IMR-90 (cell line): Measurements from ENCODE around the gene IFITM10. TPM values are rescaled to one million over a fixed set of nuclear protein-coding genes. Genes with fewer than 3 reads are reported as not detected.

Source experiments
- ATAC-seq: fragments of 200-7000 bp; cut with Tn5 transposase; 2 replicates; pipeline ENCODE4 v1.9.1; 2020; ENCODE audit warnings: low read depth, mild to moderate bottlenecking, moderate library complexity
- BruUV-seq: library from RNA; stranded (reverse); fragments of 400-500 nt; replicated peaks from 2 replicates; lab custom pipeline; 2021; lab: Mats Ljungman, UMichigan
- CTCF ChIA-PET: fragments of 300-600 bp; formaldehyde crosslinking; extraction: SDS; loops from one replicate; lab custom pipeline; 2021; ENCODE audit warnings: antibody characterized with exemption; lab: Yijun Ruan, JAX
- POLR2A ChIA-PET: fragments of 300-600 bp; sonication (Branson Sonifier 250); formaldehyde crosslinking; loops from one replicate; lab custom pipeline; 2022; ENCODE audit warnings: antibody characterized with exemption; ENCODE audit not compliant: unreplicated experiment; lab: Charles Lee
- DNase-seq: peaks from one replicate; pipeline ENCODE4 v3.0.0; 2013
- H2AFZ ChIP-seq: replicated peaks from 2 replicates; pipeline ENCODE3; 2013; ENCODE audit warnings: low read length, mild to moderate bottlenecking; ENCODE audit not compliant: poor library complexity
- H2AK5ac ChIP-seq: 2 replicates; pipeline ENCODE4 v1.6.1; 2013; ENCODE audit warnings: low read depth, low read length, inconsistent platforms
- H2AK9ac ChIP-seq: replicated peaks from 2 replicates; pipeline ENCODE3; 2013; ENCODE audit warnings: mild to moderate bottlenecking, low read depth, low read length, moderate library complexity; ENCODE audit not compliant: poor library complexity
- H2BK120ac ChIP-seq: 2 replicates; pipeline ENCODE4 v1.6.1; 2013; ENCODE audit warnings: low read depth, low read length, inconsistent platforms
- H2BK15ac ChIP-seq: 3 replicates; pipeline ENCODE4 v1.6.1; 2013; ENCODE audit warnings: low read depth, low read length, inconsistent platforms
- H2BK20ac ChIP-seq: 2 replicates; pipeline ENCODE4 v1.6.1; 2013; ENCODE audit warnings: low read depth, mild to moderate bottlenecking, inconsistent platforms, low read length, moderate library complexity
- H2BK5ac ChIP-seq: 2 replicates; pipeline ENCODE4 v1.6.1; 2013; ENCODE audit warnings: mild to moderate bottlenecking, low read depth, low read length, inconsistent platforms; ENCODE audit not compliant: poor library complexity, severe bottlenecking
- H3K14ac ChIP-seq: replicated peaks from 2 replicates; pipeline ENCODE4 v1.6.1; 2013; ENCODE audit warnings: low read depth, low read length, inconsistent platforms
- H3K18ac ChIP-seq: 2 replicates; pipeline ENCODE4 v1.6.1; 2013; ENCODE audit warnings: low read depth, low read length, control low read depth
- H3K23ac ChIP-seq: 2 replicates; pipeline ENCODE4 v1.6.1; 2013; ENCODE audit warnings: low read depth, low read length, inconsistent platforms
- H3K27ac ChIP-seq: 2 replicates; pipeline ENCODE4 v1.5.1; 2013; ENCODE audit warnings: mild to moderate bottlenecking, control low read depth, low read length; ENCODE audit not compliant: insufficient read depth
- H3K27me3 ChIP-seq: 2 replicates; pipeline ENCODE4 v1.6.1; 2013; ENCODE audit warnings: low read length; ENCODE audit not compliant: control insufficient read depth, insufficient read depth
- H3K36me3 ChIP-seq: 2 replicates; pipeline ENCODE4 v1.6.1; 2013; ENCODE audit warnings: low read length, mixed read lengths; ENCODE audit not compliant: control insufficient read depth, insufficient read depth
- H3K4ac ChIP-seq: 2 replicates; pipeline ENCODE4 v1.6.1; 2013; ENCODE audit warnings: low read depth, low read length, inconsistent platforms
- H3K4me1 ChIP-seq: 2 replicates; pipeline ENCODE4 v1.6.1; 2013; ENCODE audit warnings: low read length, mixed read lengths; ENCODE audit not compliant: control insufficient read depth, insufficient read depth
- H3K4me2 ChIP-seq: 2 replicates; pipeline ENCODE4 v1.6.1; 2013; ENCODE audit warnings: low read depth, mild to moderate bottlenecking, control low read depth, low read length, moderate library complexity
- H3K4me3 ChIP-seq: 2 replicates; pipeline ENCODE4 v1.5.1; 2013; ENCODE audit warnings: low read depth, mild to moderate bottlenecking, control low read depth, low read length, moderate library complexity; ENCODE audit not compliant: insufficient read depth
- H3K56ac ChIP-seq: 2 replicates; pipeline ENCODE4 v1.6.1; 2013; ENCODE audit warnings: low read length, inconsistent platforms; ENCODE audit not compliant: insufficient read depth; ENCODE audit errors: extremely low read depth
- H3K79me1 ChIP-seq, 2 experiments: 2 replicates each; pipeline ENCODE4 v1.6.1; 2013; ENCODE audit warnings: low read length in 2 of 2, inconsistent platforms in 1 of 2, low read depth in 1 of 2
- H3K9ac ChIP-seq: 2 replicates; pipeline ENCODE4 v1.6.1; 2013; ENCODE audit warnings: low read depth, low read length, control low read depth
- H3K9me1 ChIP-seq: 2 replicates; pipeline ENCODE4 v1.6.1; 2013; ENCODE audit warnings: low read length, inconsistent platforms; ENCODE audit not compliant: insufficient read depth
- H3K9me3 ChIP-seq: 2 replicates; pipeline ENCODE4 v1.6.1; 2013; ENCODE audit warnings: low read length; ENCODE audit not compliant: control insufficient read depth, insufficient read depth
- H4K20me1 ChIP-seq: 2 replicates; pipeline ENCODE4 v1.6.1; 2013; ENCODE audit warnings: low read length, inconsistent platforms; ENCODE audit not compliant: insufficient read depth
- H4K5ac ChIP-seq: 2 replicates; pipeline ENCODE4 v1.6.1; 2013; ENCODE audit warnings: mild to moderate bottlenecking, low read depth, low read length, control low read depth
- H4K8ac ChIP-seq, 2 experiments: 2 replicates each; pipeline ENCODE4 v1.6.1; 2013; ENCODE audit warnings: low read depth in 2 of 2, low read length in 2 of 2, control low read depth in 1 of 2, inconsistent platforms in 1 of 2
- H4K91ac ChIP-seq: 2 replicates; pipeline ENCODE4 v1.6.1; 2013; ENCODE audit warnings: low read depth, low read length, inconsistent platforms; ENCODE audit not compliant: insufficient read depth
- BHLHE40 ChIP-seq: fragments of 150-350 bp; IDR thresholded peaks from 2 replicates; pipeline ENCODE4 v1.6.1; 2016; ENCODE audit warnings: mild to moderate bottlenecking, low read depth, low read length
- CHD1 ChIP-seq: IDR thresholded peaks from 2 replicates; pipeline ENCODE4 v1.6.1; 2012; ENCODE audit warnings: low read depth, low read length, improper control_type of control experiment
- FOS ChIP-seq: fragments of 150-350 bp; IDR thresholded peaks from 2 replicates; pipeline ENCODE4 v1.6.1; 2016; ENCODE audit warnings: low read depth, low read length
- MAFK ChIP-seq: IDR thresholded peaks from 2 replicates; pipeline ENCODE4 v1.6.1; 2012; ENCODE audit warnings: low read depth, low read length, improper control_type of control experiment
- MAZ ChIP-seq: IDR thresholded peaks from 2 replicates; pipeline ENCODE4 v1.6.1; 2012; ENCODE audit warnings: low read depth, mild to moderate bottlenecking, low read length, improper control_type of control experiment, moderate library complexity, borderline replicate concordance
- NFE2L2 ChIP-seq: fragments of 150-350 bp; IDR thresholded peaks from 2 replicates; pipeline ENCODE4 v1.6.1; 2016; ENCODE audit warnings: low read depth, mild to moderate bottlenecking, low read length
- POLR2A ChIP-seq: IDR thresholded peaks from 2 replicates; pipeline ENCODE4 v1.6.1; 2012; ENCODE audit warnings: mild to moderate bottlenecking, low read depth, low read length
- RAD21 ChIP-seq: IDR thresholded peaks from 2 replicates; pipeline ENCODE4 v1.6.1; 2012; ENCODE audit warnings: low read length, improper control_type of control experiment
- RCOR1 ChIP-seq: IDR thresholded peaks from 2 replicates; pipeline ENCODE4 v1.6.1; 2012; ENCODE audit warnings: mild to moderate bottlenecking, low read length, improper control_type of control experiment; ENCODE audit not compliant: insufficient replicate concordance
- RFX5 ChIP-seq: IDR thresholded peaks from 2 replicates; pipeline ENCODE4 v1.8.0; 2012; ENCODE audit warnings: low read depth, mild to moderate bottlenecking, low read length, moderate library complexity
- SMC3 ChIP-seq: fragments of 150-350 bp; IDR thresholded peaks from 2 replicates; pipeline ENCODE4 v1.6.1; 2016; ENCODE audit warnings: low read depth, mild to moderate bottlenecking, antibody characterized with exemption, low read length, moderate library complexity
- WGBS, 2 experiments: methylation state at CpG; one replicate each; pipeline versions ENCODE4 v1.1.5 to v1.1.7; 2013; ENCODE audit warnings: missing lambda C conversion rate in 2 of 2; ENCODE audit not compliant: insufficient read length in 1 of 2; ENCODE audit errors: extremely low coverage in 2 of 2; 5-methylcytosine and 5-hydroxymethylcytosine counted together
- dilution Hi-C: fragments of 300-500 bp; cut with HindIII; formaldehyde crosslinking; loops from one replicate; pipeline ENCODE4 v1.14.3; 2018; ENCODE audit warnings: low sequenced_read_pairs; ENCODE audit not compliant: unreplicated experiment
- in situ Hi-C: fragments of 300-500 bp; cut with MboI; formaldehyde crosslinking; loops from 3 replicates; pipeline ENCODE4 v1.14.3; 2019; ENCODE audit warnings: low sequenced_read_pairs, inconsistent platforms, mixed read lengths
- intact Hi-C: fragments of 100-400 bp; cut with micrococcal nuclease; formaldehyde crosslinking; loops from 2 replicates; pipeline ENCODE4 v1.10.0; 2022
- polyA plus RNA-seq, 3 experiments: library from polyadenylated mRNA; depleted of rRNA; stranded (reverse); fragments of >200 nt; gene quantifications; 2 replicates each; pipeline ENCODE4 v1.2.3, GENCODE V29; 2012; ENCODE audit warnings: low replicate concordance in 1 of 3
- total RNA-seq: library from RNA; depleted of rRNA; stranded (reverse); fragments of >200 nt; gene quantifications from 2 replicates; pipeline ENCODE4 v1.2.3, GENCODE V29; 2012
- TF ChIP-seq, protein P1 (sequence below): fragments of 150-350 bp; IDR thresholded peaks from 2 replicates; pipeline ENCODE4 v1.6.1; 2016; ENCODE audit warnings: low read depth, mild to moderate bottlenecking, low read length, moderate library complexity, borderline replicate concordance
- TF ChIP-seq, protein P2 (sequence below): fragments of 150-350 bp; IDR thresholded peaks from 2 replicates; pipeline ENCODE4 v1.6.1; 2017; ENCODE audit warnings: mild to moderate bottlenecking, antibody characterized with exemption, low read length, low read depth
- TF ChIP-seq, protein P3 (sequence below): conservative IDR thresholded peaks from 2 replicates; pipeline ENCODE4 v1.5.1; 2012; ENCODE audit warnings: mild to moderate bottlenecking, low read depth, low read length, improper control_type of control experiment

Gene IFITM10
- total and polyA plus RNA-seq, 2 of the 4 experiments (the other 2 are of a cell fraction): 0.15 to 0.18 TPM

DNA sequence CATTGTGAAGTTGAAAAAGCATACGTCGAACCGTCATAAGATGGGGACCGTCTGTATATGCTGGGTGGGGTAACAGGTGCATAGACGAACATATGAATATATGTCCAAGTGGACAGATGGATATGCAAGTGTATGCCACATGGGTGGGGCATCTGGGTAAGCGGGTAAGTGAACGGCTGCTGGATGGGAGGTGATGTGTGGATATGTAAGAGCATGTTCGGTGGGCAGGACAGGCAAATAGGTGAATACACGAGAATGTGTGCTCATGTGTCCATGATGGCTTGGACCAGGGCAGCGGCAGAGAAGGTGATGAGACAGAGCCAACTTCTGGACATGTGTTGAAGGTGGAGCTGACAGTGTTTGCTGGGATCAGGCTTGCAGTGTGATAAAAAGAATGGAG is 12.0 kb downstream of the IFITM10 start:
- peaks cover 45% of the 10 kb centered on the region for H3K27me3 ChIP-seq
- H3K23ac ChIP-seq: no peak overlapping the region
- no peak overlapping the region for H3K4ac ChIP-seq
- dilution Hi-C loops (no loop called here), in situ Hi-C loops (no loop called here), intact Hi-C loops (no loop called here)
- H4K8ac ChIP-seq: no peak overlapping the region
- H3K4me3 ChIP-seq: no peak overlapping the region
- no peak overlapping the region for H3K18ac ChIP-seq
- no peak overlapping the region for H3K56ac ChIP-seq
- no peaks in the 10 kb centered on the region for H3K9me1 ChIP-seq
- no peak for DNase-seq
- H3K9ac ChIP-seq: no peak overlapping the region
- 83% methylated on average over 10 of the region's 10 CpGs; no CpG with 5 or more reads in 1 of the 2 experiments for WGBS, 2 experiments
- TF ChIP-seq, protein P1, sequence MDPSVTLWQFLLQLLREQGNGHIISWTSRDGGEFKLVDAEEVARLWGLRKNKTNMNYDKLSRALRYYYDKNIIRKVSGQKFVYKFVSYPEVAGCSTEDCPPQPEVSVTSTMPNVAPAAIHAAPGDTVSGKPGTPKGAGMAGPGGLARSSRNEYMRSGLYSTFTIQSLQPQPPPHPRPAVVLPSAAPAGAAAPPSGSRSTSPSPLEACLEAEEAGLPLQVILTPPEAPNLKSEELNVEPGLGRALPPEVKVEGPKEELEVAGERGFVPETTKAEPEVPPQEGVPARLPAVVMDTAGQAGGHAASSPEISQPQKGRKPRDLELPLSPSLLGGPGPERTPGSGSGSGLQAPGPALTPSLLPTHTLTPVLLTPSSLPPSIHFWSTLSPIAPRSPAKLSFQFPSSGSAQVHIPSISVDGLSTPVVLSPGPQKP: no peak
- TF ChIP-seq, protein P2, sequence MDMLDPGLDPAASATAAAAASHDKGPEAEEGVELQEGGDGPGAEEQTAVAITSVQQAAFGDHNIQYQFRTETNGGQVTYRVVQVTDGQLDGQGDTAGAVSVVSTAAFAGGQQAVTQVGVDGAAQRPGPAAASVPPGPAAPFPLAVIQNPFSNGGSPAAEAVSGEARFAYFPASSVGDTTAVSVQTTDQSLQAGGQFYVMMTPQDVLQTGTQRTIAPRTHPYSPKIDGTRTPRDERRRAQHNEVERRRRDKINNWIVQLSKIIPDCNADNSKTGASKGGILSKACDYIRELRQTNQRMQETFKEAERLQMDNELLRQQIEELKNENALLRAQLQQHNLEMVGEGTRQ: no peak
- no peak for TF ChIP-seq RAD21
- TF ChIP-seq MAFK: no peak
- TF ChIP-seq MAZ: no peak
- TF ChIP-seq, protein P3, sequence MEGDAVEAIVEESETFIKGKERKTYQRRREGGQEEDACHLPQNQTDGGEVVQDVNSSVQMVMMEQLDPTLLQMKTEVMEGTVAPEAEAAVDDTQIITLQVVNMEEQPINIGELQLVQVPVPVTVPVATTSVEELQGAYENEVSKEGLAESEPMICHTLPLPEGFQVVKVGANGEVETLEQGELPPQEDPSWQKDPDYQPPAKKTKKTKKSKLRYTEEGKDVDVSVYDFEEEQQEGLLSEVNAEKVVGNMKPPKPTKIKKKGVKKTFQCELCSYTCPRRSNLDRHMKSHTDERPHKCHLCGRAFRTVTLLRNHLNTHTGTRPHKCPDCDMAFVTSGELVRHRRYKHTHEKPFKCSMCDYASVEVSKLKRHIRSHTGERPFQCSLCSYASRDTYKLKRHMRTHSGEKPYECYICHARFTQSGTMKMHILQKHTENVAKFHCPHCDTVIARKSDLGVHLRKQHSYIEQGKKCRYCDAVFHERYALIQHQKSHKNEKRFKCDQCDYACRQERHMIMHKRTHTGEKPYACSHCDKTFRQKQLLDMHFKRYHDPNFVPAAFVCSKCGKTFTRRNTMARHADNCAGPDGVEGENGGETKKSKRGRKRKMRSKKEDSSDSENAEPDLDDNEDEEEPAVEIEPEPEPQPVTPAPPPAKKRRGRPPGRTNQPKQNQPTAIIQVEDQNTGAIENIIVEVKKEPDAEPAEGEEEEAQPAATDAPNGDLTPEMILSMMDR: no peak
- TF ChIP-seq FOS: no peak
- TF ChIP-seq NFE2L2: no peak
- TF ChIP-seq SMC3: no peak
- TF ChIP-seq CHD1: no peak
- no peak for TF ChIP-seq RFX5
- TF ChIP-seq POLR2A: no peak
- no peak for TF ChIP-seq BHLHE40
- TF ChIP-seq RCOR1: no peak
- no peak overlapping the region for H2AFZ ChIP-seq
- POLR2A ChIA-PET: no interaction called here
- peaks cover 17% of the 10 kb centered on the region for H3K9me3 ChIP-seq
- H2BK15ac ChIP-seq: no peak overlapping the region
- no TSS peak for BruUV-seq
- no peak overlapping the region for H4K91ac ChIP-seq
- H4K20me1 ChIP-seq: no peaks in the 10 kb centered on the region
- H4K5ac ChIP-seq: no peak overlapping the region
- H3K4me2 ChIP-seq: no peak overlapping the region
- ATAC-seq: no peak
- CTCF ChIA-PET: no interaction called here
- H2AK5ac ChIP-seq: no peak overlapping the region
- no peaks in the 10 kb centered on the region for H3K4me1 ChIP-seq
- H3K36me3 ChIP-seq: no peaks in the 10 kb centered on the region
- no peaks in the 10 kb centered on the region for H3K79me1 ChIP-seq
- no peak overlapping the region for H2BK20ac ChIP-seq
- no peak overlapping the region for H2BK5ac ChIP-seq
- H3K14ac ChIP-seq: no peak overlapping the region
- no peak overlapping the region for H3K27ac ChIP-seq
- H2BK120ac ChIP-seq: no peak overlapping the region
- H2AK9ac ChIP-seq: no peak overlapping the region
